ENCODE data around the gene BTNL9. TPM values are rescaled to one million over a fixed set of nuclear protein-coding genes. Genes with fewer than 3 reads are reported as not detected.

Gene BTNL9
- total and polyA plus RNA-seq, 2 of the 4 experiments (the other 2 are of a cell fraction) = not detected

DNA sequence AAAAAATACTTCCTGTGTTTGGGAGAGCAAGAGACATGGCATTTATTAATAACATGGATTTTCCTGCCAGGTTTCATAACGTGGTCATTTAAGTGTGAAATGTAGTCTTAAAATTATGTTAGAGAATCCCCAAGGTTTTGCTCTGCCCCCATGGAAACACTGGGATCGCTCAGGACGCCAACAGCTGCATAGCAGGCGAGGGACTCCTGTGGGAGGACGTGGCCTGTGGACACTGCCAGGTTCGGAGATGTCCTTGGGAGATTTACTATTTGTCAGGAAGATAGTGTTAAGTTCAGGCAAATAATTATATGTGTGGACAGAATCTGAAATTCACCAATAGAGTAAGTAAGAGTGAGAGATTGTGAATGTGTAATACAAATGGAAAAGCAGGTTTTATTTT lies 977 bp downstream of the BTNL9 start:
- Histone ChIP-seq H3K9me1 (ENCODE audit: insufficient read depth, low read length) (no peaks in the 10 kb centered on the region), H2AK9ac (replicated peaks; ENCODE audit: low read depth, low read length, poor library complexity) (no peak overlapping the region), H3K27me3 (ENCODE audit: control insufficient read depth, insufficient read depth, low read length) (no peaks in the 10 kb centered on the region), H3K56ac (ENCODE audit: extremely low read depth, insufficient read depth, low read length) (no peak overlapping the region), H3K18ac (ENCODE audit: low read depth, low read length) (no peak overlapping the region), H3K23ac (ENCODE audit: low read depth, low read length) (no peak overlapping the region), H3K36me3 (ENCODE audit: control insufficient read depth, insufficient read depth, low read length) (no peaks in the 10 kb centered on the region), H3K79me1 (ENCODE audit: low read depth in 1 of 2, low read length in 2 of 2) (no peaks in the 10 kb centered on the region), H3K4me2 (ENCODE audit: low read depth, low read length) (no peak overlapping the region), H2BK5ac (ENCODE audit: low read depth, low read length, poor library complexity, severe bottlenecking) (no peak overlapping the region), H3K14ac (replicated peaks; ENCODE audit: low read depth, low read length) (no peak overlapping the region), H3K4me3 (ENCODE audit: insufficient read depth, low read depth, low read length) (no peak overlapping the region), H3K27ac (ENCODE audit: insufficient read depth, low read length) (no peak overlapping the region), H3K4ac (ENCODE audit: low read depth, low read length) (no peak overlapping the region), H4K91ac (ENCODE audit: insufficient read depth, low read depth, low read length) (no peak overlapping the region), H4K5ac (ENCODE audit: low read depth, low read length) (no peak overlapping the region), H3K9me3 (ENCODE audit: control insufficient read depth, insufficient read depth, low read length) (peaks cover 13% of the 10 kb centered on the region; the same call in 1 of the 2 replicates), H4K8ac (ENCODE audit: low read depth in 2 of 2, low read length in 2 of 2) (no peak overlapping the region), H2BK20ac (ENCODE audit: low read depth, low read length) (no peak overlapping the region), H2BK15ac (ENCODE audit: low read depth, low read length) (no peak overlapping the region), H3K4me1 (ENCODE audit: control insufficient read depth, insufficient read depth, low read length) (no peaks in the 10 kb centered on the region), H2AK5ac (ENCODE audit: low read depth, low read length) (no peak overlapping the region), H4K20me1 (ENCODE audit: insufficient read depth, low read length) (no peaks in the 10 kb centered on the region), H2BK120ac (ENCODE audit: low read depth, low read length) (no peak overlapping the region), H2AFZ (replicated peaks; ENCODE audit: low read length, poor library complexity) (no peak overlapping the region), H3K9ac (ENCODE audit: low read depth, low read length) (no peak overlapping the region)
- intact Hi-C loops (cut with micrococcal nuclease) = no loop called here
- ChIA-PET POLR2A (ENCODE audit: unreplicated experiment) (no interaction called here), CTCF (no interaction called here)
- dilution Hi-C loops (cut with HindIII; ENCODE audit: low sequenced_read_pairs, unreplicated experiment) = no loop called here
- no peak for TF ChIP-seq CEBPB (IDR thresholded peaks at IDR 0.05; ENCODE audit: low read depth, low read length)
- no peak for TF ChIP-seq RCOR1 (IDR thresholded peaks at IDR 0.05; ENCODE audit: insufficient replicate concordance, low read length)
- no peak for TF ChIP-seq CHD1 (IDR thresholded peaks at IDR 0.05; ENCODE audit: low read depth, low read length)
- TF ChIP-seq, protein P1, sequence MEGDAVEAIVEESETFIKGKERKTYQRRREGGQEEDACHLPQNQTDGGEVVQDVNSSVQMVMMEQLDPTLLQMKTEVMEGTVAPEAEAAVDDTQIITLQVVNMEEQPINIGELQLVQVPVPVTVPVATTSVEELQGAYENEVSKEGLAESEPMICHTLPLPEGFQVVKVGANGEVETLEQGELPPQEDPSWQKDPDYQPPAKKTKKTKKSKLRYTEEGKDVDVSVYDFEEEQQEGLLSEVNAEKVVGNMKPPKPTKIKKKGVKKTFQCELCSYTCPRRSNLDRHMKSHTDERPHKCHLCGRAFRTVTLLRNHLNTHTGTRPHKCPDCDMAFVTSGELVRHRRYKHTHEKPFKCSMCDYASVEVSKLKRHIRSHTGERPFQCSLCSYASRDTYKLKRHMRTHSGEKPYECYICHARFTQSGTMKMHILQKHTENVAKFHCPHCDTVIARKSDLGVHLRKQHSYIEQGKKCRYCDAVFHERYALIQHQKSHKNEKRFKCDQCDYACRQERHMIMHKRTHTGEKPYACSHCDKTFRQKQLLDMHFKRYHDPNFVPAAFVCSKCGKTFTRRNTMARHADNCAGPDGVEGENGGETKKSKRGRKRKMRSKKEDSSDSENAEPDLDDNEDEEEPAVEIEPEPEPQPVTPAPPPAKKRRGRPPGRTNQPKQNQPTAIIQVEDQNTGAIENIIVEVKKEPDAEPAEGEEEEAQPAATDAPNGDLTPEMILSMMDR (conservative IDR thresholded peaks at IDR 0.05; ENCODE audit: low read depth, low read length) = no peak
- no peak for TF ChIP-seq MAZ (IDR thresholded peaks at IDR 0.05; ENCODE audit: borderline replicate concordance, low read depth, low read length)
- no peak for TF ChIP-seq RFX5 (IDR thresholded peaks at IDR 0.05; ENCODE audit: low read depth, low read length)
- TF ChIP-seq, protein P2, sequence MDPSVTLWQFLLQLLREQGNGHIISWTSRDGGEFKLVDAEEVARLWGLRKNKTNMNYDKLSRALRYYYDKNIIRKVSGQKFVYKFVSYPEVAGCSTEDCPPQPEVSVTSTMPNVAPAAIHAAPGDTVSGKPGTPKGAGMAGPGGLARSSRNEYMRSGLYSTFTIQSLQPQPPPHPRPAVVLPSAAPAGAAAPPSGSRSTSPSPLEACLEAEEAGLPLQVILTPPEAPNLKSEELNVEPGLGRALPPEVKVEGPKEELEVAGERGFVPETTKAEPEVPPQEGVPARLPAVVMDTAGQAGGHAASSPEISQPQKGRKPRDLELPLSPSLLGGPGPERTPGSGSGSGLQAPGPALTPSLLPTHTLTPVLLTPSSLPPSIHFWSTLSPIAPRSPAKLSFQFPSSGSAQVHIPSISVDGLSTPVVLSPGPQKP (IDR thresholded peaks at IDR 0.05; ENCODE audit: borderline replicate concordance, low read depth, low read length) = no peak
- TF ChIP-seq, protein P3, sequence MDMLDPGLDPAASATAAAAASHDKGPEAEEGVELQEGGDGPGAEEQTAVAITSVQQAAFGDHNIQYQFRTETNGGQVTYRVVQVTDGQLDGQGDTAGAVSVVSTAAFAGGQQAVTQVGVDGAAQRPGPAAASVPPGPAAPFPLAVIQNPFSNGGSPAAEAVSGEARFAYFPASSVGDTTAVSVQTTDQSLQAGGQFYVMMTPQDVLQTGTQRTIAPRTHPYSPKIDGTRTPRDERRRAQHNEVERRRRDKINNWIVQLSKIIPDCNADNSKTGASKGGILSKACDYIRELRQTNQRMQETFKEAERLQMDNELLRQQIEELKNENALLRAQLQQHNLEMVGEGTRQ (IDR thresholded peaks at IDR 0.05; ENCODE audit: low read depth, low read length) = no peak
- TF ChIP-seq RAD21 (IDR thresholded peaks at IDR 0.05; ENCODE audit: low read length) = no peak
- TF ChIP-seq BHLHE40 (IDR thresholded peaks at IDR 0.05; ENCODE audit: low read depth, low read length) = no peak
- no peak for TF ChIP-seq MXI1 (IDR thresholded peaks at IDR 0.05; ENCODE audit: borderline replicate concordance, low read depth, low read length)
- no peak for TF ChIP-seq POLR2A (IDR thresholded peaks at IDR 0.05; ENCODE audit: low read depth, low read length)
- TF ChIP-seq MAFK (IDR thresholded peaks at IDR 0.05; ENCODE audit: low read depth, low read length) = no peak
- no peak for TF ChIP-seq NFE2L2 (IDR thresholded peaks at IDR 0.05; ENCODE audit: low read depth, low read length)
- TF ChIP-seq FOS (IDR thresholded peaks at IDR 0.05; ENCODE audit: low read depth, low read length) = no peak
- no peak for TF ChIP-seq SMC3 (IDR thresholded peaks at IDR 0.05; ENCODE audit: low read depth, low read length)
- in situ Hi-C loops (cut with MboI; ENCODE audit: low sequenced_read_pairs) = no loop called here
- no peak for DNase-seq
- WGBS, 2 experiments (ENCODE audit: extremely low coverage in 2 of 2, insufficient read length in 1 of 2) = 0% methylated on average over 2 of the region's 6 CpGs; no CpG with 5 or more reads in 1 of the 2 experiments
- ATAC-seq (ENCODE audit: low read depth) = no peak
- no TSS peak for BruUV-seq (replicated peaks)
